HepG2 (cell line): Measurements from ENCODE around the gene TMBIM4. TPM values are rescaled to one million over a fixed set of nuclear protein-coding genes. Genes with fewer than 3 reads are reported as not detected.
A peak's percentile ranks its signal among the peaks of the same experiment; 100 is the strongest.

Source experiments
- ATAC-seq: fragments of 200-7000 bp; cut with Tn5 transposase; 3 replicates; pipeline ENCODE4 v1.9.1; 2020; ENCODE audit warnings: mild to moderate bottlenecking, moderate library complexity
- BruUV-seq: library from RNA; stranded (reverse); fragments of 400-500 nt; replicated peaks from 2 replicates; lab custom pipeline; 2021; lab: Mats Ljungman, UMichigan
- CTCF ChIA-PET: fragments of 300-600 bp; formaldehyde crosslinking; extraction: SDS; loops from one replicate; lab custom pipeline; 2021; ENCODE audit warnings: low total read pairs, inconsistent platforms, low intra/inter-chr PET ratio; lab: Yijun Ruan, JAX
- POLR2A ChIA-PET: fragments of 350-600 bp; sonication (Branson Sonifier 250); formaldehyde crosslinking; loops from one replicate; lab custom pipeline; 2020; ENCODE audit warnings: antibody characterized with exemption, inconsistent platforms; lab: Yijun Ruan, JAX
- DNase-seq: peaks from one replicate; pipeline ENCODE4 v3.0.0-alpha.2; 2015; ENCODE audit warnings: low spot score
- FAIRE-seq: peaks from 3 replicates; lab custom pipeline; 2011; peaks lifted over from hg19 to GRCh38; lab: Jason Lieb, UNC
- H2AFZ ChIP-seq: one replicate; pipeline ENCODE4 v1.6.1; 2011; ENCODE audit warnings: low read length, inconsistent platforms
- H3K27ac ChIP-seq: fragments of 300-600 bp; 3 replicates; pipeline ENCODE4 v1.8.0; 2011; ENCODE audit warnings: mixed run types, mild to moderate bottlenecking, mixed read lengths, low read length, inconsistent platforms; ENCODE audit not compliant: insufficient read depth; ENCODE audit errors: extremely low read length
- H3K27me3 ChIP-seq, 2 experiments: fragments of 200-600 bp in 1 of 2; 2 replicates in 1 of 2; 3 replicates in 1 of 2; pipeline versions ENCODE4 v1.6.0 to v1.8.0; 2011; ENCODE audit warnings: low read length in 2 of 2, mild to moderate bottlenecking in 2 of 2, moderate library complexity in 2 of 2, inconsistent platforms in 1 of 2; ENCODE audit not compliant: insufficient read depth in 2 of 2, control insufficient read depth in 1 of 2
- H3K36me3 ChIP-seq, 2 experiments: fragments of 200-600 bp in 1 of 2; replicated peaks in 1 of 2; 2 replicates in 1 of 2; 3 replicates in 1 of 2; pipeline versions ENCODE4 v1.5.1 to v1.8.0; 2011; ENCODE audit warnings: low read length in 2 of 2, inconsistent platforms in 1 of 2; ENCODE audit not compliant: insufficient read depth in 2 of 2, control insufficient read depth in 1 of 2
- H3K4me1 ChIP-seq: 2 replicates; pipeline ENCODE4 v1.5.1; 2012; ENCODE audit warnings: low read length, inconsistent platforms; ENCODE audit not compliant: insufficient read depth
- H3K4me2 ChIP-seq: 2 replicates; pipeline ENCODE4 v1.6.0; 2011; ENCODE audit warnings: low read depth, low read length, inconsistent platforms
- H3K4me3 ChIP-seq, 3 experiments: fragments of 200-600 bp in 1 of 3; sonication (generic), shearing (Covaris generic) in 1 of 3; replicated peaks in 1 of 3; 2 replicates each; pipeline ENCODE4 v1.5.1; 2011 to 2016; ENCODE audit warnings: low read length in 3 of 3, inconsistent platforms in 2 of 3, low read depth in 2 of 3, mild to moderate bottlenecking in 2 of 3, control low read depth in 1 of 3, mixed read lengths in 1 of 3; ENCODE audit not compliant: insufficient read depth in 1 of 3
- H3K79me2 ChIP-seq: one replicate; pipeline ENCODE4 v1.6.1; 2011; ENCODE audit warnings: low read length, inconsistent platforms; ENCODE audit not compliant: insufficient read depth
- H3K9ac ChIP-seq: 2 replicates; pipeline ENCODE4 v1.6.0; 2011; ENCODE audit warnings: mild to moderate bottlenecking, low read depth, low read length, inconsistent platforms; ENCODE audit not compliant: insufficient read depth
- H3K9me3 ChIP-seq: 2 replicates; pipeline ENCODE4 v1.5.1; 2012; ENCODE audit warnings: mild to moderate bottlenecking, low read length
- H4K20me1 ChIP-seq: 2 replicates; pipeline ENCODE4 v1.6.0; 2011; ENCODE audit warnings: inconsistent platforms, mild to moderate bottlenecking, low read length, moderate library complexity; ENCODE audit not compliant: insufficient read depth
- JUND ChIP-seq: sonication (generic); formaldehyde crosslinking; IDR thresholded peaks from 2 replicates; pipeline ENCODE4 v1.8.0; 2022; ENCODE audit warnings: mild to moderate bottlenecking, missing genetic modification reagents
- PPARG ChIP-seq: conservative IDR thresholded peaks from 2 replicates; pipeline ENCODE4 v1.6.1; 2016; ENCODE audit warnings: missing biosample characterization, missing genetic modification reagents
- RNF2 ChIP-seq: fragments of 450-650 bp; conservative IDR thresholded peaks from 2 replicates; pipeline ENCODE4 v1.6.1; 2016; ENCODE audit warnings: low read depth
- SOX6 ChIP-seq, 2 experiments: fragments of 450-650 bp in 1 of 2; sonication (generic) in 1 of 2; formaldehyde crosslinking in 1 of 2; IDR thresholded peaks; 2 replicates each; pipeline versions ENCODE4 v1.4.0 to v1.6.1; 2017 to 2020; ENCODE audit warnings: antibody characterized with exemption in 1 of 2, mild to moderate bottlenecking in 1 of 2, missing genetic modification reagents in 1 of 2
- SSRP1 ChIP-seq: IDR thresholded peaks from 2 replicates; pipeline ENCODE4 v1.6.1; 2016; ENCODE audit warnings: control low read depth
- ZBTB20 ChIP-seq: sonication (generic); formaldehyde crosslinking; IDR thresholded peaks from 2 replicates; pipeline ENCODE4 v1.8.1; 2023; ENCODE audit warnings: missing genetic modification reagents, low read depth, mild to moderate bottlenecking, borderline replicate concordance
- ZFP62 ChIP-seq: sonication (generic); formaldehyde crosslinking; IDR thresholded peaks from 2 replicates; pipeline ENCODE4 v1.4.0; 2020; ENCODE audit warnings: missing genetic modification reagents
- ZNF317 ChIP-seq: sonication (generic); formaldehyde crosslinking; IDR thresholded peaks from 2 replicates; pipeline ENCODE4 v1.5.0; 2020; ENCODE audit warnings: mild to moderate bottlenecking, missing genetic modification reagents
- ZNF563 ChIP-seq: sonication (generic); formaldehyde crosslinking; IDR thresholded peaks from 2 replicates; pipeline ENCODE4 v1.8.0; 2022; ENCODE audit warnings: mild to moderate bottlenecking, moderate library complexity, missing genetic modification reagents
- WGBS: methylation state at CpG from one replicate; pipeline ENCODE4 v1.1.6; 2017; ENCODE audit warnings: low lambda C conversion rate; 5-methylcytosine and 5-hydroxymethylcytosine counted together
- in situ Hi-C: cut with HindIII; loops from 2 replicates; pipeline ENCODE4 v1.10.0; 2017; ENCODE audit warnings: low pct_unique_long_range_greater_than_20kb; ENCODE audit not compliant: extremely low pct_ligation_motif_present
- intact Hi-C: fragments of 100-400 bp; cut with micrococcal nuclease; formaldehyde crosslinking; loops from one replicate; pipeline ENCODE4 v1.10.0; 2022; ENCODE audit not compliant: unreplicated experiment
- polyA plus RNA-seq, 8 experiments: library from polyadenylated mRNA; depleted of rRNA in 3 of 8; stranded (reverse) in 7 of 8; unstranded in 1 of 8; fragments of >200 nt; fragmentation: Illumina TruSeq in 4 of 8; extraction: Trizol in 4 of 8; gene quantifications; 2 replicates each; pipeline versions ENCODE4 v1.2.1 to v1.2.3, GENCODE V29; 2011 to 2016; ENCODE audit warnings: low read depth in 4 of 8, missing spikeins in 1 of 8, mixed read lengths in 1 of 8; ENCODE audit not compliant: insufficient read depth in 1 of 8
- total RNA-seq, 5 experiments: library from RNA; depleted of rRNA; stranded (reverse); fragments of >200 nt; fragmentation: Illumina TruSeq; extraction: Trizol; gene quantifications; 2 replicates each; pipeline ENCODE4 v1.2.3, GENCODE V29; 2016; ENCODE audit warnings: low read depth in 1 of 5
- TF ChIP-seq, protein P1 (sequence below): sonication (generic); formaldehyde crosslinking; IDR thresholded peaks from 2 replicates; pipeline ENCODE4 v1.8.0; 2022; ENCODE audit warnings: missing genetic modification reagents, low read depth, mild to moderate bottlenecking, borderline replicate concordance
- TF ChIP-seq, protein P2 (sequence below): sonication (generic); formaldehyde crosslinking; IDR thresholded peaks from 2 replicates; pipeline ENCODE4 v1.4.0; 2020; ENCODE audit warnings: missing genetic modification reagents
- TF ChIP-seq, protein P3 (sequence below): sonication (generic); formaldehyde crosslinking; conservative IDR thresholded peaks from 2 replicates; pipeline ENCODE4 v1.5.0; 2020; ENCODE audit warnings: missing genetic modification reagents

The TMBIM4 gene
- total and polyA plus RNA-seq, 2 of the 13 experiments (the other 11 are each of a cell fraction or from before 2014, with no cell fraction given): 60.5 to 67.7 TPM

DNA sequence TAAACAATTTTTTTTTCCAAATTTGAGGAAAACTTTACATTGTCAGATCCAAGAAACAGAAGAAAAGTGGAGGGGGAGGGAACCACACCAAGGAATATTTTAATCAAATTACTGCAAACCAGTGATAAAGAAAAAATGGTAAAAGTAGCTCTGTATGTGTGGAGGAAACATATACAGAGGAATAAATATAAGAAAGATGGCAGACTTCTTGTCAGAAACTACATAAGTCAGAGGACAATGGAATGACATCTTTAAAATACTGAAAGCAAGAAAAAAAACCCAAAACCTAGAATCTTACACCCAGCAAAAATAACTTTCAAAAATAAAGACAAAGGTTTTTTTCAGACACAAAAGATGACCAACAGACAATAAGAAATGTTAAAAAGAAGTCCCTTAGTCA is 29.1 kb downstream of the TMBIM4 start:
- H3K9ac ChIP-seq: no peak overlapping the region
- no peak overlapping the region for H2AFZ ChIP-seq
- H3K4me2 ChIP-seq: no peak overlapping the region
- no peak overlapping the region for H3K4me3 ChIP-seq
- H3K27me3 ChIP-seq: no peaks in the 10 kb centered on the region
- H4K20me1 ChIP-seq: no peaks in the 10 kb centered on the region
- peak; percentile 99 for TF ChIP-seq ZNF317 (CRISPR knock-in tag)
- no peak for TF ChIP-seq ZNF563 (CRISPR knock-in tag)
- TF ChIP-seq SOX6 (IDR thresholded peaks at IDR 0.05): no peak
- no peak for TF ChIP-seq SOX6 (CRISPR knock-in tag; IDR thresholded peaks at IDR 0.05)
- no peak for TF ChIP-seq PPARG (CRISPR knock-in tag)
- TF ChIP-seq, protein P1, sequence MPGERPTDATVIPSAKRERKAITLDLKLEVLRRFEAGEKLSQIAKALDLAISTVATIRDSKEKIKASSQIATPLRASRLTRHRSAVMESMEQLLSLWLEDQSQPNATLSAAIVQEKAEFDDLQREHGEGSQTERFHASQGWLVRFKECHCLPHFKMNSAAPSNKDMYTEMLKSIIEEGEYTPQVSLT (CRISPR knock-in tag): no peak
- FAIRE-seq: no peak
- no peak overlapping the region for H3K27ac ChIP-seq
- POLR2A ChIA-PET: no interaction called here
- ATAC-seq: no peak
- DNase-seq: no peak
- intact Hi-C loops (no loop called here), in situ Hi-C loops (loop anchor here (10.0 kb wide), 1 partner anchor 264 kb away; no protein-coding TSS in a partner anchor)
- CTCF ChIA-PET: no interaction called here
- peaks cover 10% of the 10 kb centered on the region for H3K9me3 ChIP-seq
- H3K36me3 ChIP-seq: peaks cover 2 to 13% of the 10 kb centered on the region in 2 experiments; a peak in 3 of 5 replicates
- no TSS peak for BruUV-seq
- H3K79me2 ChIP-seq: no peaks in the 10 kb centered on the region
- peaks cover 7% of the 10 kb centered on the region; the same call in 1 of the 2 replicates for H3K4me1 ChIP-seq

DNA sequence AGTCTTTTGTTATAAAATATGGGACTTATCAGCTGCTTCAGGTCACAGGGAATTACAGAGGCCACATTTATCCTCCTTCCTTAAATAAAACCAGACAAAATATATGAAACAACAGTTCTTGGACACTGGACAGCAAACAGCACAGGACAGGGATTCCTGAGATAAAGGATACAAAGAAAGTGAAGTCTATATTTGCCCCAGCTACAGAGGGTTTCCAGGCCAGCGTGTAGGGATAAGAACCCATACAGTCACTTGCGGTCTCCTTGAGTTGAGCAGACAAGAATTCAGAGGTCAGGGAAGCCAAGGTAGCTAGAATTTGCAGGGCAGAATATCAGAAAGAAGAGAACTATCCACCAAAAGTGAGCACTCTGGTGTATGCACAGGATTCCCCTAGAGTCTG is 30.5 kb downstream of the TMBIM4 start:
- H3K4me2 ChIP-seq: no peak overlapping the region
- no peak for DNase-seq
- H2AFZ ChIP-seq: no peak overlapping the region
- H3K9me3 ChIP-seq: peaks cover 10% of the 10 kb centered on the region
- H3K79me2 ChIP-seq: no peaks in the 10 kb centered on the region
- TF ChIP-seq RNF2: no peak
- TF ChIP-seq, protein P2, sequence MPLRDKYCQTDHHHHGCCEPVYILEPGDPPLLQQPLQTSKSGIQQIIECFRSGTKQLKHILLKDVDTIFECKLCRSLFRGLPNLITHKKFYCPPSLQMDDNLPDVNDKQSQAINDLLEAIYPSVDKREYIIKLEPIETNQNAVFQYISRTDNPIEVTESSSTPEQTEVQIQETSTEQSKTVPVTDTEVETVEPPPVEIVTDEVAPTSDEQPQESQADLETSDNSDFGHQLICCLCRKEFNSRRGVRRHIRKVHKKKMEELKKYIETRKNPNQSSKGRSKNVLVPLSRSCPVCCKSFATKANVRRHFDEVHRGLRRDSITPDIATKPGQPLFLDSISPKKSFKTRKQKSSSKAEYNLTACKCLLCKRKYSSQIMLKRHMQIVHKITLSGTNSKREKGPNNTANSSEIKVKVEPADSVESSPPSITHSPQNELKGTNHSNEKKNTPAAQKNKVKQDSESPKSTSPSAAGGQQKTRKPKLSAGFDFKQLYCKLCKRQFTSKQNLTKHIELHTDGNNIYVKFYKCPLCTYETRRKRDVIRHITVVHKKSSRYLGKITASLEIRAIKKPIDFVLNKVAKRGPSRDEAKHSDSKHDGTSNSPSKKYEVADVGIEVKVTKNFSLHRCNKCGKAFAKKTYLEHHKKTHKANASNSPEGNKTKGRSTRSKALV (CRISPR knock-in tag): no peak
- no peak for TF ChIP-seq ZBTB20 (CRISPR knock-in tag)
- TF ChIP-seq SSRP1 (CRISPR knock-in tag): no peak
- TF ChIP-seq ZFP62 (CRISPR knock-in tag): no peak
- TF ChIP-seq, protein P3, sequence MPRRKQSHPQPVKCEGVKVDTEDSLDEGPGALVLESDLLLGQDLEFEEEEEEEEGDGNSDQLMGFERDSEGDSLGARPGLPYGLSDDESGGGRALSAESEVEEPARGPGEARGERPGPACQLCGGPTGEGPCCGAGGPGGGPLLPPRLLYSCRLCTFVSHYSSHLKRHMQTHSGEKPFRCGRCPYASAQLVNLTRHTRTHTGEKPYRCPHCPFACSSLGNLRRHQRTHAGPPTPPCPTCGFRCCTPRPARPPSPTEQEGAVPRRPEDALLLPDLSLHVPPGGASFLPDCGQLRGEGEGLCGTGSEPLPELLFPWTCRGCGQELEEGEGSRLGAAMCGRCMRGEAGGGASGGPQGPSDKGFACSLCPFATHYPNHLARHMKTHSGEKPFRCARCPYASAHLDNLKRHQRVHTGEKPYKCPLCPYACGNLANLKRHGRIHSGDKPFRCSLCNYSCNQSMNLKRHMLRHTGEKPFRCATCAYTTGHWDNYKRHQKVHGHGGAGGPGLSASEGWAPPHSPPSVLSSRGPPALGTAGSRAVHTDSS (CRISPR knock-in tag): no peak
- no peak for TF ChIP-seq JUND (CRISPR knock-in tag)
- no peak overlapping the region for H3K4me3 ChIP-seq
- no peak overlapping the region for H3K9ac ChIP-seq
- ChIA-PET POLR2A (interaction anchor here (1.1 kb wide), 1 partner anchor 8 kb away, joined by 3 read pairs; the partner anchor contains the start of gene LLPH), CTCF (no interaction called here)
- H4K20me1 ChIP-seq: no peaks in the 10 kb centered on the region
- H3K4me1 ChIP-seq: no peaks in the 10 kb centered on the region
- no peak for ATAC-seq
- intact Hi-C loops: no loop called here
- no TSS peak for BruUV-seq
- in situ Hi-C loops: no loop called here
- H3K36me3 ChIP-seq: peaks cover 2 to 13% of the 10 kb centered on the region in 2 experiments; a peak in 3 of 5 replicates
- H3K27me3 ChIP-seq: no peaks in the 10 kb centered on the region
- no peak overlapping the region for H3K27ac ChIP-seq
- WGBS: 95% methylated on average over 2 of the region's 2 CpGs
- FAIRE-seq: no peak
